Neuronal stem cell (in vitro differentiated cells): Measurements from ENCODE around the gene NUP210L.

Source experiments
- DNase-seq: peaks from one replicate; pipeline ENCODE4 v3.0.0-alpha.2; 2013; ENCODE audit warnings: low spot score
- H2AFZ ChIP-seq: one replicate; pipeline ENCODE4 v1.6.1; 2013; ENCODE audit warnings: mild to moderate bottlenecking, low read length, inconsistent platforms
- H2AK5ac ChIP-seq: 2 replicates; pipeline ENCODE4 v1.6.1; 2013; ENCODE audit warnings: low read depth, mild to moderate bottlenecking, inconsistent platforms, low read length, moderate library complexity, mixed read lengths
- H2BK120ac ChIP-seq: 2 replicates; pipeline ENCODE4 v1.6.1; 2013; ENCODE audit warnings: low read depth, mild to moderate bottlenecking, inconsistent platforms, low read length, moderate library complexity, mixed read lengths
- H2BK12ac ChIP-seq: one replicate; pipeline ENCODE4 v1.6.1; 2013; ENCODE audit warnings: low read length, inconsistent platforms
- H2BK15ac ChIP-seq: 2 replicates; pipeline ENCODE4 v1.6.1; 2013; ENCODE audit warnings: mild to moderate bottlenecking, low read length, inconsistent platforms, mixed read lengths
- H2BK5ac ChIP-seq: one replicate; pipeline ENCODE4 v1.6.1; 2013; ENCODE audit warnings: inconsistent platforms, mild to moderate bottlenecking, low read length, moderate library complexity
- H3K14ac ChIP-seq: one replicate; pipeline ENCODE4 v1.6.1; 2013; ENCODE audit warnings: low read length, inconsistent platforms
- H3K18ac ChIP-seq: 2 replicates; pipeline ENCODE4 v1.6.1; 2013; ENCODE audit warnings: low read length, inconsistent platforms
- H3K23ac ChIP-seq: 2 replicates; pipeline ENCODE4 v1.6.1; 2013; ENCODE audit warnings: low read depth, mild to moderate bottlenecking, mixed read lengths, low read length, inconsistent platforms; ENCODE audit not compliant: poor library complexity
- H3K27ac ChIP-seq: replicated peaks from 3 replicates; pipeline ENCODE4 v1.5.1; 2013; ENCODE audit warnings: low read length, inconsistent platforms
- H3K27me3 ChIP-seq, 3 experiments: 2 replicates each; pipeline ENCODE4 v1.6.1; 2013; ENCODE audit warnings: low read length in 3 of 3, mild to moderate bottlenecking in 2 of 3, inconsistent platforms in 1 of 3, low read depth in 1 of 3, mixed read lengths in 1 of 3, moderate library complexity in 1 of 3; ENCODE audit not compliant: control insufficient read depth in 3 of 3, insufficient read depth in 3 of 3
- H3K36me3 ChIP-seq, 2 donors: replicated peaks in 1 of 2; 2 replicates each; pipeline ENCODE4 v1.6.1; 2013; ENCODE audit warnings: low read length in 2 of 2; ENCODE audit not compliant: control insufficient read depth in 2 of 2, insufficient read depth in 2 of 2
- H3K4ac ChIP-seq: 2 replicates; pipeline ENCODE4 v1.6.1; 2013; ENCODE audit warnings: inconsistent platforms, mild to moderate bottlenecking, low read length, moderate library complexity
- H3K4me1 ChIP-seq, 2 donors: 1 replicate in 1 of 2; 2 replicates in 1 of 2; pipeline ENCODE4 v1.6.1; 2013; ENCODE audit warnings: low read length in 2 of 2, low read depth in 1 of 2; ENCODE audit not compliant: control insufficient read depth in 2 of 2, insufficient read depth in 1 of 2
- H3K4me2 ChIP-seq: one replicate; pipeline ENCODE4 v1.6.1; 2013; ENCODE audit warnings: mild to moderate bottlenecking, low read length, inconsistent platforms; ENCODE audit not compliant: insufficient read depth, poor library complexity, severe bottlenecking
- H3K4me3 ChIP-seq, 2 donors: 2 replicates each; pipeline ENCODE4 v1.5.1; 2013; ENCODE audit warnings: low read length in 2 of 2, mild to moderate bottlenecking in 2 of 2, inconsistent platforms in 1 of 2, moderate library complexity in 1 of 2
- H3K79me1 ChIP-seq: one replicate; pipeline ENCODE4 v1.6.1; 2013; ENCODE audit warnings: low read depth, mild to moderate bottlenecking, inconsistent platforms, low read length, moderate library complexity
- H3K9ac ChIP-seq: one replicate; pipeline ENCODE4 v1.6.1; 2013; ENCODE audit warnings: mild to moderate bottlenecking, low read depth, low read length, inconsistent platforms; ENCODE audit not compliant: poor library complexity
- H3K9me3 ChIP-seq, 2 donors: replicated peaks in 1 of 2; 2 replicates each; pipeline versions ENCODE3 to v1.6.1; 2013; ENCODE audit warnings: low read length in 2 of 2, mild to moderate bottlenecking in 2 of 2, inconsistent platforms in 1 of 2, low read depth in 1 of 2, mixed read lengths in 1 of 2, moderate library complexity in 1 of 2; ENCODE audit not compliant: control insufficient read depth in 2 of 2, insufficient read depth in 1 of 2
- H4K8ac ChIP-seq: one replicate; pipeline ENCODE4 v1.6.1; 2013; ENCODE audit warnings: low read depth, mild to moderate bottlenecking, inconsistent platforms, low read length, moderate library complexity
- H4K91ac ChIP-seq: one replicate; pipeline ENCODE4 v1.6.1; 2013; ENCODE audit warnings: low read length, low read depth, mild to moderate bottlenecking, inconsistent platforms; ENCODE audit not compliant: poor library complexity
- WGBS, 2 donors: extraction: QIAGEN DNeasy Blood & Tissue Kit; methylation state at CpG; one replicate each; pipeline ENCODE4 v1.1.7; 2013; ENCODE audit warnings: missing lambda C conversion rate in 2 of 2, mixed read lengths in 1 of 2; ENCODE audit not compliant: insufficient read length in 2 of 2, insufficient replicate concordance in 1 of 2; ENCODE audit errors: extremely low coverage in 2 of 2; 5-methylcytosine and 5-hydroxymethylcytosine counted together

The NUP210L gene

GRCh38 chr1:154179946-154180687 lies 25.2 kb upstream of the NUP210L start:
- H3K9me3 ChIP-seq, result no peaks in the 10 kb centered on the region
- no CpG with 5 or more reads among the region's 3 CpGs for WGBS, 2 donors
- H3K23ac ChIP-seq, result no peak overlapping the region
- H4K8ac ChIP-seq, result no peak overlapping the region
- H3K4me2 ChIP-seq, result no peak overlapping the region
- H2AFZ ChIP-seq, result no peak overlapping the region
- H3K27me3 ChIP-seq, result no peaks in the 10 kb centered on the region
- H3K18ac ChIP-seq, result no peak overlapping the region
- no peak overlapping the region for H3K4ac ChIP-seq
- no peak overlapping the region for H4K91ac ChIP-seq
- no peak overlapping the region for H3K14ac ChIP-seq
- no peak overlapping the region for H2BK5ac ChIP-seq
- H3K4me1 ChIP-seq, result peaks cover 22 to 31% of the 10 kb centered on the region in 2 donors
- H2BK15ac ChIP-seq, result no peak overlapping the region
- no peak overlapping the region for H3K27ac ChIP-seq
- DNase-seq, result no peak
- no peak overlapping the region for H2AK5ac ChIP-seq
- H3K9ac ChIP-seq, result no peak overlapping the region
- H2BK12ac ChIP-seq, result no peak overlapping the region
- peaks cover 6 to 41% of the 10 kb centered on the region in 2 donors for H3K36me3 ChIP-seq
- no peak overlapping the region for H3K4me3 ChIP-seq
- no peak overlapping the region for H2BK120ac ChIP-seq
- peaks cover 5% of the 10 kb centered on the region for H3K79me1 ChIP-seq

- no peak overlapping the region for H3K18ac ChIP-seq
- no peak overlapping the region for H3K14ac ChIP-seq
- no peak for DNase-seq
- no peaks in the 10 kb centered on the region for H3K9me3 ChIP-seq
- H3K79me1 ChIP-seq, result peaks cover 5% of the 10 kb centered on the region
- H3K9ac ChIP-seq, result no peak overlapping the region
- H2AFZ ChIP-seq, result no peak overlapping the region
- H3K4ac ChIP-seq, result no peak overlapping the region
- no peak overlapping the region for H2BK120ac ChIP-seq
- no peaks in the 10 kb centered on the region for H3K27me3 ChIP-seq
- H2AK5ac ChIP-seq, result no peak overlapping the region
- H3K27ac ChIP-seq, result peak overlapping the region; percentile 48
- no peak overlapping the region for H3K4me2 ChIP-seq
- H3K23ac ChIP-seq, result no peak overlapping the region
- no peak overlapping the region for H4K91ac ChIP-seq
- WGBS, 2 donors, result no CpG with 5 or more reads among the region's 10 CpGs
- H2BK12ac ChIP-seq, result no peak overlapping the region
- H3K4me3 ChIP-seq, result no peak overlapping the region
- H2BK15ac ChIP-seq, result no peak overlapping the region
- no peak overlapping the region for H2BK5ac ChIP-seq
- peaks cover 6 to 49% of the 10 kb centered on the region in 2 donors for H3K36me3 ChIP-seq
- peaks cover 22 to 31% of the 10 kb centered on the region in 2 donors for H3K4me1 ChIP-seq
- no peak overlapping the region for H4K8ac ChIP-seq
Observed at GRCh38 chr1:154178911-154179811, 24.3 kb upstream of the NUP210L start.

GRCh38 chr1:154178013-154178412 lies 23.1 kb upstream of the NUP210L start:
- no CpG with 5 or more reads among the region's 2 CpGs for WGBS, 2 donors
- Histone ChIP-seq H2BK12ac (no peak overlapping the region), H3K23ac (no peak overlapping the region), H2AK5ac (no peak overlapping the region), H3K14ac (no peak overlapping the region), H3K27ac (peak overlapping the region; percentile 48), H3K4me1 (peaks cover 19 to 28% of the 10 kb centered on the region in 2 donors), H2BK5ac (no peak overlapping the region), H3K18ac (no peak overlapping the region), H3K79me1 (peaks cover 5% of the 10 kb centered on the region), H3K36me3 (peaks cover 7 to 59% of the 10 kb centered on the region in 2 donors), H3K9ac (no peak overlapping the region), H3K4ac (no peak overlapping the region), H4K8ac (no peak overlapping the region), H3K27me3 (no peaks in the 10 kb centered on the region), H2BK15ac (no peak overlapping the region), H2AFZ (no peak overlapping the region), H2BK120ac (no peak overlapping the region), H3K4me2 (no peak overlapping the region), H3K4me3 (no peak overlapping the region), H3K9me3 (no peaks in the 10 kb centered on the region), H4K91ac (no peak overlapping the region)
- no peak for DNase-seq

GRCh38 chr1:154176337-154176736 lies 21.5 kb upstream of the NUP210L start:
- Histone ChIP-seq H3K23ac (no peak overlapping the region), H3K4me2 (no peak overlapping the region), H2BK120ac (no peak overlapping the region), H3K4me1 (peaks cover 17 to 27% of the 10 kb centered on the region in 2 donors), H3K27ac (no peak overlapping the region), H3K18ac (no peak overlapping the region), H2AFZ (no peak overlapping the region), H4K8ac (no peak overlapping the region), H3K9me3 (no peaks in the 10 kb centered on the region), H3K14ac (no peak overlapping the region), H3K27me3 (no peaks in the 10 kb centered on the region), H3K9ac (no peak overlapping the region), H2BK12ac (no peak overlapping the region), H2AK5ac (no peak overlapping the region), H4K91ac (no peak overlapping the region), H3K4ac (no peak overlapping the region), H2BK15ac (no peak overlapping the region), H3K4me3 (no peak overlapping the region), H2BK5ac (no peak overlapping the region), H3K36me3 (peaks cover 19 to 75% of the 10 kb centered on the region in 2 donors), H3K79me1 (no peaks in the 10 kb centered on the region)
- no peak for DNase-seq
- WGBS, 2 donors, result no CpG with 5 or more reads among the region's 2 CpGs
